DMS53 treated with DMSO at 0.1 percent for 48 hours (cell line): Measurements from ENCODE around the gene SPATS2.
A peak's percentile ranks its signal among the peaks of the same experiment; 100 is the strongest.
"Not testable (repeated sequence)": the region's sequence is repeated elsewhere in the genome, so short reads cannot be mapped to it uniquely, and the experiment has no call there.

ENCODE experiments used
- DNase-seq: peaks from one replicate; lab custom pipeline; 2025; ENCODE audit not compliant: unreplicated experiment; lab: John Stamatoyannopoulos, UW

SPATS2 gene

DNA sequence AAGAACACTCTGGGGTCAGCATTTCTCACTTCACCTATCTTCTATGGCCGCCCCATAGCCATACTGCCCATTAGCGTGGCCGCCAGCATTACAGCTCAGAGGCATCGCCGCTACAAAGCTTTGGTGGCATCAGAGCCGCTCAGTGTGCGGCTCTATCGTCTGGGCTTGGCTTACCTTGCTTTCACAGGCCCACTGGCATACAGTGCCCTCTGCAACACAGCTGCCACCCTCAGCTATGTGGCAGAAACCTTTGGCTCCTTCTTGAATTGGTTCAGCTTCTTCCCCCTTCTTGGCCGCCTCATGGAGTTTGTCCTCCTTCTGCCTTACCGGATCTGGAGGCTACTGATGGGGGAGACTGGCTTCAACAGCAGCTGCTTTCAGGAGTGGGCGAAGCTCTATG is 18.0 kb upstream of the SPATS2 start:
- no peak for DNase-seq

DNA sequence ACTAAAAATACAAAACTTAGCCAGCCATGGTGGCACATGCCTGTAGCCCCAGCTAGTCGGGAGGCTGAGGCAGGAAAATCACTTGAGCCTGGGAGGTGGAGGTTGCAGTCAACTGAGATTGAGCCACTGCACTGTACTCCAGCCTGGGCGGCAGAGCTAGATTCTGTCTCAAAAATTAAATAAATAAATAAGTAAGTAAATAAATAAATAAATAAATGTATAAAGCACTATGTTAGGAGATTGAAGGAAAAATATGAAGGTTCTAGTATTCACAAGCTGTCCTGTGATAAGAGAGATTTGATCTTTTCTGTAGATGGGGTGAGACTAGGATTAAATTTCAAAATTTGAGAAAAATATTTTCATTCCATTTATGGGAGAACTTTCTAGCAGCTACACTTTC is 14.9 kb upstream of the SPATS2 start:
- no peak for DNase-seq

GRCh38 chr12:49355913-49356312 is 11.3 kb upstream of the SPATS2 start:
- no peak for DNase-seq

- peak; percentile 33 for DNase-seq
Measured at GRCh38 chr12:49357103-49357678, 10.1 kb upstream of the SPATS2 start.

GRCh38 chr12:49358483-49359141 is 8.7 kb upstream of the SPATS2 start:
- DNase-seq, result peak; percentile 81

DNA sequence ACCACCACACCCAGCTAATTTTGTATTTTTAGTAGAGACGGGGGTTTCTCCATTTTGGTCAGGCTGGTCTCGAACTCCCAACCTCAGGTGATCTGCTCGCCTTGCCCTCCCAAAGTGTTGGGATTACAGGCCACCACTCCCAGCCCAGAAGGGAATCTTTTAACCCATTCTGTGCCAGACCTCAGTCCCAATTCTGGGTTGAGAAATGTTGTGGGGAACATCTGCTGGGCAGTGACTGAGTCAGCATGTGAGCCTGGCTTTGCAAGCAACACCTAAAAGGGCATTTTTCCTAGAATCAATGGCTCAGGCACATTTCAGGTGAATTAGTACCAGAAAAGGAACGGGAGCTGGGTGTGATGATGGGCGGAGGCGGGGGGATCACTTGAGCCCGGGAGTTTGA is 7.6 kb upstream of the SPATS2 start:
- DNase-seq, result no peak

GRCh38 chr12:49362077-49362476 is 5.2 kb upstream of the SPATS2 start:
- no peak for DNase-seq

DNA sequence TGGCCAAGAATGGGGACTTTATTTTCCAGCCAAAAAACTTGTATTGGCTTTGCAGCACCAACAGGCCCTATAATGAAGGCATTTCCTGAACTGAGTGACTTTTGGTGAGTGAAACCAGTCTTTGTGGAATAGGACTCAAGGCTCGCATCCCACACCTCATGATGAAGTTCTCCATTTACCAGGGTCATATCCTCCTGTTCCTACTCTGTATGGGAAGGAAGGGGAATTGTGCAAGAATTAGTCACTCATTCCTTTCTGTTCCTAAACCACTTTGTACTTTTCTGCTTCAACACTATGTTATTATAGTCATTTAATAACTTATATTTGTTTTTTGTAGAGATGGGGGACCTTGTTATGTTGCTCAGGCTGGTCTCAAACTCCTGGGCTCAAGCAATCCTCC is 2.3 kb upstream of the SPATS2 start:
- DNase-seq, result no peak

DNA sequence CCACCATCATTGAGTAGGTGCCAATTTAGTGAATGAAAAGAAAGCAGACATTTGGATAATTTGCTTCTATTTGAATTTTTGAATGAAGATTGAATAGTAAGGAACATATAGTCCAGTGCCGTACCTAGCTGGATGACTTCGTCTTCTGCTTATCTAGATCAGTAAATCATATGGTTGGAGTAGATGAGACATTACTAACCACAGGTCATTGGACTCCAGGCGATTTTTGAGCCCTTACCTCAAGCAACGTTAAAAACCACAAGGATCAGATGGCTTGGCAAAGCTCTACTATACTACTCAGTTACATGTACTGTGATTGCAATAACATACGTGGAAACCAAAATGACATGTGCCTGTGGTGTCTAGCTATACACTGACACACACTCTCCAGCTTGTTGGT is 1.7 kb upstream of the SPATS2 start:
- DNase-seq, result no peak

- DNase-seq, result no peak
Measured at GRCh38 chr12:49366096-49366651, 1.1 kb upstream of the SPATS2 start.

DNA sequence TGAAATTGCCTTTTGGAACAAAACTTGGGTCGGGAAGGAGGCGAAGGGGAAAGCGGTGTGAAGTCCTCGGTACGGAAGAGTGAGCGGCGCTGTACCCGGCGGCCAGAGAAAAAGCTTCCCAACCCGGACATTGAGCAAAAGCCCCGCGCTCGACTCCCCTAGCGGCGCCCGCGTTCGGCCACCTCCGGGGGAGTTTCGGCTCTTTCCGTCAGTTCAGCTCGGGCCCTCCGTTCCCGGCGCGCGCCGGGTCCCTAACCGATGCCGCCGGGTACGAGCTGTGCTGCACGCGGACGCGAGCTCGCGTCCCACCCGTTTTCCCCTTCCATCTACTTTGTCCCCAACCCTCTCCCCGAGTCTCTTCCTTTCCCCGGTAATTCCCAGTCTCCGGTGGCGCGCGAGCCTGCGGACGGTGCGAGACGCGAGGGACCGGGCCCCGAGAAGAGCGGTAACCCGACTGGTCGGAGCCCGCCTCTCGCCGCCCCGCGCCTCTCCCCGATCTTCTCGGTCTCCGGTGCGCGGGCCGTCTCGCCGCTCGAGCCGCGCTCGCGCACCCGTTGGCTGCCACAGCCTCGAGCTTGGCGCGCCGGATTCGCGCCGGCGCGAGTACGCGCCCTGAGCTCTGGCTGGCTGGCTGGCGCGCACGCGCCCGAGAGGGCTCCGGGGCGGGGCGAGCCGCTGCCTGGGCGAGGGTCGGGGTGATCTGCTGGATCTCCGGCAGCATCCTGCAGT is 446 bp upstream of the SPATS2 start:
- peak; percentile 81 for DNase-seq

- DNase-seq, result no peak
Measured at GRCh38 chr12:49368240-49368600, 958 bp downstream of the SPATS2 start.

- DNase-seq, result no peak
Measured at GRCh38 chr12:49369411-49370145, 2.3 kb downstream of the SPATS2 start.

GRCh38 chr12:49370539-49370938 is 3.3 kb downstream of the SPATS2 start:
- no peak for DNase-seq

DNA sequence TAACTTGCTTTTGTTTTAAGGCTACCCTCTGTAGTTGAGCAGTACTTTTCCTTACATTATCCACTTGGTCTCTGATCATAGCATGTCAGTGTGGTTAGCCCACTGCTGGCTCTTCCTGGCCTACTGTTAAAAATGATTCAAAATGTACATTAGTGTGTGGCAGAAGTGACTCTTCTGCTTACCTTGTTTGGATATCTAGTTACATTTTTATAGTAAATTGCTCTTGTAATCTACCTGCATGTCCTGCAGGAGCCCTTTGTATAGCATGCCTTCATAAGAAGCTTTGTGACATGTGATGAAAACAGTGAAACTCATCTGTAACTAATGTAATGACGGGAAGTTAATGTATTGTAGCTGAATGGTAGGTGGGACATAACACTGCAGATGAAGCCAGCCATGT is 8.1 kb downstream of the SPATS2 start:
- DNase-seq, result no peak

GRCh38 chr12:49377386-49377785 is 10.1 kb downstream of the SPATS2 start:
- DNase-seq, result no peak

- DNase-seq, result not testable (repeated sequence)
Measured at GRCh38 chr12:49380184-49380583, 12.9 kb downstream of the SPATS2 start.

GRCh38 chr12:49388682-49389386 is 21.6 kb downstream of the SPATS2 start:
- DNase-seq, result no peak

- no peak for DNase-seq
Measured at GRCh38 chr12:49389387-49389703, 22.1 kb downstream of the SPATS2 start.

- DNase-seq, result no peak
Measured at GRCh38 chr12:49397000-49397399, 29.7 kb downstream of the SPATS2 start.

DNA sequence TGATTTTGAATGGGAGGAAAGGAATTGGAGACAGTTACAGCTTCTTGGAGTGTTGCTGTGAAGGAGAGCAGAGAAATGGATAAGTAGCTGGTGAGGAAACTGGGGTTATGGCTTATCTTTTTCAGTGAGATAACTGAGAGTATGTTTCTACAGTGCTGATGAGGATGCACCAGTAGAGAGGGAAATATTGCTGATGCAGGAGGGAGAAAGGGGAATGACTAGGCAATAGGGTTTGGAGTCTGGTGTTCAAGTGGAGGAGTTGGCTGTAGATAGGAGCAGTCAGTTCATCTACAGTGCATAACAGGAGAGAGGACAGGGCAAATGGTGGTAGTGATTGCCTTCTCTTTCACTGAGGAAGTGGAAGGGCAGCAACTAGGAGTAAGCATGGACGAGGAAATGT is 33.0 kb downstream of the SPATS2 start:
- no peak for DNase-seq
